Astrocyte (in vitro differentiated cells and primary cell): Measurements from ENCODE around the gene ITM2C.

Source experiments
- CTCF ChIP-seq: IDR thresholded peaks from 2 replicates; pipeline ENCODE4 v1.5.1; 2011; ENCODE audit warnings: low read depth, mild to moderate bottlenecking, inconsistent platforms, low read length, moderate library complexity; ENCODE audit not compliant: insufficient read depth
- EZH2 ChIP-seq: IDR thresholded peaks from 2 replicates; pipeline ENCODE4 v1.6.1; 2012; ENCODE audit warnings: mild to moderate bottlenecking, low read length, inconsistent platforms; ENCODE audit not compliant: insufficient read depth

- TF ChIP-seq CTCF (no peak), EZH2 (no peak)
Measured at GRCh38 chr2:230906471-230907230, 41.9 kb downstream of the ITM2C start.
